ENCODE measurements around the gene PIP5K1C.

DNA sequence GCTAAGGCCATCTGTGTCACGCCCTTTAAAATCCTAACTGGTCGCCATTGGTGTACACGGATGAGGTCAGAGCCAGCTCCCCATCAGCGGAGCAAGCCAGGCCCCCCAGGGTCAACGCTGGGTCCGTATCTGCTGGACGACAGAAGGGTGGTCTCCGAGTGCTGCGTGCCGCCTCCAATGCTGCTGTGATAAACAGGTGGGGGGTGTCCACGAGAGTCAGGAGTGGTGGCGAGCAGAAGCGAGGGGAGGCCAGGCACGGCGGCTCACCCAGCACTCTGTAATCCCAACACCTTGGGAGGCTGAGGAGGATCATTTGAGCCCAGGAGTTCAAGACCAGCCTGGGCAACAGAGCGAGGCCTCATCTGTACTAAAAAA is 42.9 kb downstream of the PIP5K1C start:
- no peak for TF ChIP-seq POLR2A (IDR thresholded peaks at IDR 0.05)
- TF ChIP-seq EP300 (IDR thresholded peaks at IDR 0.05) = no peak
- TF ChIP-seq CTCF (IDR thresholded peaks at IDR 0.05) = no peak
